NK-92 (cell line): ENCODE results near the gene BCR.

Experiments used
- DNase-seq: peaks from one replicate; lab custom pipeline; 2025; ENCODE audit not compliant: unreplicated experiment; lab: John Stamatoyannopoulos, UW

The BCR gene

DNA sequence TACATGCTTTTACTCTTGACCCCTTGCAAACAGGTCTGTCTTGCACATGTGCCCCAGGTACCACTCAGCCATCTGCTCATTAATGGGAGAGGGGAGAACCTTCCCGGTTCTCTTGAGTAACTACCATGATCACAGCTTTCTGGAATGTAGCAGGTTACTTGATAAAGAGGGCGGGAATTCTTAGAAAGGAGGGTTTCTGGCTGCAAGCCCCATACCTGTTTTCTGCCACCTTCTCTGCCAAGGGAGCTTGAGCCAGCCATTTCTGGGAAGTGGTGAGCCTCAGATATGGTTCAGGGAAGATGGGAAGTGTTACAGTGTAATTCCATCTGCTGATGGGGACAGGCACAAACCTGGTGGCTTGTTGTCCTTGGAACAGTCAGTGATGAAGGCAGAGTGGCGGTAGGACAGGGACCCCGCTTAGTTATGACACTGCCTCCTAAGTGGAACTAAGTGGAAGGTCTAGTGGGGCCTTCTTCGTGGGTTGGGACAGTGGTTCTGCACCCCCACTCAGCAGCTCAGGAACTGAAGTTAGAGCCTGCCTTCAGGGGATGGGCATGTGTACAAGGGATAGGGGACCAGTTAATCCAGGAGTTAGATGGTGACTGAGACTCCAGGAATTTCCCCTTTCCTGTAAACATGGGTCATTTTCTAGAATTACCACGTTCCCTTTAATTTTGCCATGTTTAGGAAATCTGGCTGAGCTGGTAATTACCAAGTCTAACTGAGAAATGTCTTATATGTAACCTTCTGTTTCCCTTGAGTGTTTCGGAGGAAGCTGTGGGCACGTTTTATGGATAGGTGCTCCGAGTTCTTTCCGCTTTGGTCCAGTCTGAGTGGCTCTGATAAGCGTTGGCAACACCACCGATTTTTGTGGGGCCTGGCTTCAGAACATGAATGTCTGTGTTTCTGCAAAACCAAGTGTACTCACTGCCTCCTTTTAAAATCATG lies 35.3 kb downstream of the BCR start:
- DNase-seq = no peak

GRCh38 chr22:23216461-23217170 lies 36.3 kb downstream of the BCR start:
- no peak for DNase-seq

DNA sequence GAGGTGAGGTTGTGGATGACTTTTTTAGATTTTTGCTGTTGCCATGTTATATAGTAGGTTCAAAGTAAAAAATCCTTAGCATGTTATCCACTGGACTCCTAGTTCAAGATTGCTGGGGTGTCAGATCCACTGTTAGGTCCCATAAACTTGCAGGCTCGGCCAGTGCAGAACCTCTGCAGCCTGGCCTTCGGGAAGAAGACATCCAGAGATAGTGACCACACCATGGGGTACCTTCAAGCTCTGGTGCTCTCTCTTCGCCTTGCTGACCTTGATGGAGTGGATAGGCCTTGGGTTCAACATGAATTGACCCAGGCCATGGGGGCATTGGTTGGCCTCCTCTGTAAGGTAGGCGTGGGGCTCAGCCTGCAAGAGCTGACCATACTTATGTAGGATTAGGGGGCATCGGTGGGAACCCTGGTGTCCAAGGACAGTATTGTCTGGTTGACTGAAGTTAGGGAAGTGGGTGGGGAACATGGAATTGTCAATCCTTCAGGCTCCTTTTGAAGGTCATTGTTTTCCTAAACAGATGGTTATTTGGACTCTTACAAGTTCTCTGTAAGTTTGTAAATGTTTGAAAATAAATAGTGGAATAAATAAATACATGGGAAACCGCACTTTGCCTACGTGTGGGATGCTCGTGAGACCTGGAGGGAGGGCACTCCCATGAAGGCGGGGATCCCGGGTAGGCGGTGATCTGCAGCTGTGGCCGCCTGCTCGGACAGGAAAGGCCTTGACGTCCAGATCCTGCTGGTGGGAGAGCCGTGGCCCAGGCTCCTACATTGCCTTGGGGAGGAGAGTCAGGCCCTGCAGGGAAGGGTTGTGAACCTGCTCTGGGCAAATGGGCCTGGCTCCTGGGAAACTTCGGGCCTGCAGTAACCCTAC lies 37.1 kb downstream of the BCR start:
- DNase-seq = no peak

DNA sequence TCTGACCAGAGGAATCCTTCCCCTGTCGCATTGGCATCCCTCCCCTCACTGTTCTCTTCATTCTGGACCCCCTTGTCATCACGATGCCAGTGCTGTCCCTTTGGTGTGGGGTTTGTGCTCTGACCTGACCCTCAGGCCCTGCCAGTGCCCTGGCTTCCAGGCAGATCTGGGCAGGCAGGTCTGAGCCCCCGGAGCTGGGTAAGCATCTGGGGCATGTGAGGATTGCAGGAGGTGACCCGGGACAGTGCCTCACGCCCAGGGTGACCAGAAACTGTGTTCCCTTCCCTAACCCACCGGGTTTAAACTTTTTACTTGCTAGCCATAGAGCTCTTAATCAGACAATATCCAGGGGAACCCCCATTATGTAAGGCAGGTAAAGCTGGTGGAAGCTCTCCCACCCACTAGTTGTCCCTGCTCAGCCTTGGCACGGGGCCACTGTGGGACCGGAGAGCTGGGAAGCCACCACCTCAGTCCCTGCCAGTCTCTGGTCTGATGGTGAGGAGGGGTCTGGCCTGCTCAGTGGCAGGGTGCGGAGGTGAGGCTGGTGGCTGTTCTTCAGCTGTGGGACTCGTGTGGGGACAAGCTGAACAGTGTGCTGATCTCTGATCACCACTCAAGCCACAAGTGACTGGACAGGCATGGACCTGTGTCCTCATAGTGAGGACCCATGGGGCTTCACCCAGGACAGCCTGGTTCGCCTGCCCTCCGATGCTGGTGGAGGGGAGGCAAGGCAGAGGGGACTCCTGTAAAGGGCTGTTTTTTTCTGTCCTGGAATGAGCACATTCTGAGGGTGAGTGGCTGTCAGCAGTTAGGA lies 38.0 kb downstream of the BCR start:
- no peak for DNase-seq

GRCh38 chr22:23218867-23219251 lies 38.5 kb downstream of the BCR start:
- no peak for DNase-seq

GRCh38 chr22:23219317-23219716 lies 39.0 kb downstream of the BCR start:
- DNase-seq = no peak

GRCh38 chr22:23219822-23220484 lies 39.6 kb downstream of the BCR start:
- no peak for DNase-seq

DNA sequence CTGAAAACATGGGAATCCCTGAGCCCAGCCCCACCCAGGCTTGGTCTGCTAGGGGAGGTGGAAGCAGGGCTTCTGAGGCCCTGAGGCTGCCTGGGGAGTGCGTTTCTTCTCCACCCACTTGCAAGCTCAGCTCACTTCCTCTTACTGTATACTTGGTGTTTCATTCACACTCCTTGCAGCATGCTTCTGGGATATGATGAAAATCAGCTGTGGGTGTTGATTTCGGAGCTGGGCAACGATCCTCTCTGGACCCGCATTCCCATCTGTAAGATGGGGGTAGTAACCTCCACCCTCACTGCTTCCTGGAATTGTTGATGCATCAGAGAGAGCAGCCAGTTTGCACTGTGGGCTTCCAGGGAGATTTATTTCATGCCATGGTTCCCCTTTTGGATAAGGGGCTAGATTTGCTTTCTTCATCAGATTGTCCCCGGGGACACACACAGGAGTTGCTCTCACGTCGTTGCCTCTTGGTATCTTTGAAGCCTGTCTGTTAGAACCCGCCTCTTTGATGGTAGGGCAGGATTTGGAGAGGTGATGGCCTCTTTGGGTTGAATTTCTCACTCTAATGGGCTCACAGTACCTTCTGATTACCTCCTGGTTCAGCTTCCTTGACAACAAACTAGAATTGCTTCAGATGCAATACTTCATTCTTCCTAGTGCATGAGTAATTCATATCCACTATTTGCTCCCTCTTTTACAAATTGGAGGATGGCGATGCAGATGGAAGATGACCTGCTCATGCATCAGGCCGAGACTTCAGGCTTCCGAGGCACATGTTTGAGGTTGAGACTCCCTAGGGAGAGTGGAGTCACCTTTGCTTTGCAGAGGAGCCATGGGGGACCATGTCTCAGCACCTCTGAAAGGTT lies 40.4 kb downstream of the BCR start:
- no peak for DNase-seq

DNA sequence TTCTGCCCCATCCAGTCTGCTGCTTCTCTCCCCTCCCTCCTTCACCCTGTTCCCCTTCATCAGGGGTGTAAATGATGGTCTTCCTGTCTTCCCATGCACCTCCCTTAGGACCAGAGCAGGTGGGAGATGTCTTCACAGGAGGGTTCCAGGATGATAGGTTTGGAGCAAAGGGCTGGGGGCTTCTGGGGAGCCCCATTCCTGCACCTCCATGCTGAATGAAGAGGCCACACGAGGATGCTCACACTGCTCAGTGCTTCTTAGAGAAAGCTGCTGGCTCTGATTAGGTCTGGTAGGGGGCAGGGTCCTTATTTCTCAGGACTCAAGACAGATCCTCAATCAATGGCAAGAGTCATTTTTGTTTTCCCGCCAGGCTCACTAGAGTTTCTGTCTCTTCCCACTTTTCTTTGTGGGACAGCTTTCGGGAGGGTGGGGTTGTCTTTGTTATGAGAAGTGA lies 41.1 kb downstream of the BCR start:
- DNase-seq = no peak

GRCh38 chr22:23222033-23222792 lies 41.9 kb downstream of the BCR start:
- no peak for DNase-seq

GRCh38 chr22:23222793-23223568 lies 42.7 kb downstream of the BCR start:
- DNase-seq = no peak

DNA sequence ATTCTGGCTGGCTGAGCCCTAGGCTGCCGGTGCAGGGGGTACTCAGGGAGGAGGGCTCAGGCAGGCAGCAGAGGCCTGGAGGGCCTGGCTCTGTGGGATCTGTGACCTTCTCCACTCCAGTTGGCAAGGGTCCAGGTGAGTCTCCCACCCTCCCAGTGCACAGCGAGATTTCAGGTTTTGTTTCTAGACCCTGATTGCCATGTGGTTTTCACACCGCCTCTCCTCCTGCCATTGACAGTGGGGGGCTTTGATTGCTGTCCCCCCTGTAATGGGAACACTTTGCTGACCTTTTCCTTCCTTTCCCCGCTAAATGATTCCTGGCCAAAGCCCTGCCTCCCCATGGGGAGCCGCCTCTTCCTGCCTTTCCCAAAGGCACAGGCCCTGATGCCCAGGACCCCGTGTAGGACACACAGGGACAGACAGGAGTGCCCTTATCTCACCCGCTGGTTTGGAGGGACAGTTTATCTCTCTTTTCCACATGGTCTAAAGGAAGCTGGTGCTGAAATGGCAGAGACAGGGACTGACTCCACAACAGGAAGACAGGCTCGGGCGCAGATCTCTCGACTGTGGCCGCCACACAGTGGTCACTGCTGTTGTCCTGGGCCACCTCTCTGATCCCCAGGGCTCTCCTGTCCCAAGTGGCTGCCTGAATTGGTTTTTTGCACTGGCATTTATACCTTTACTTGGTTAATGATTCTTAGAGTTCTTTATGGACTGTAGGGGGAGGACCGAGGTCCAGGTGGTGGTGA lies 43.4 kb downstream of the BCR start:
- DNase-seq = no peak

DNA sequence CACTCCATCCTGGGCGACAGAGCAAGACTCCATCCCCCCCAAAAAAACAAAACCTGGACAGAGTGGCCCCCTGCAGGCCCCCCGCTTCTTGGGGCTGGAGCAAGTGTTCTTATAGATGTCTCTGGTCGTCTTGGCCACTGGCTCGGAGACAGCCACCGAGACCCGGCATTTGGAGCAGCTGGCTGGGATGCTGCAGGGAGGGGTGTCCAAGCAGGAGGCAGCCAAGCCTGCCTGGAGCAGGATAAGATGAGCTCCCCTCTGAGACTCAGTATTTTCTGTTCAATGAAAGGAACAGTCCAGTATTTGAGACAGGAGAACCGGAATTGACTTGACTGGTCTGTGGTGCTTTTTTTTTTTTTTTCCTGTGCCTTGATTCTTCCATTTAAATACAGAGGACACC lies 44.5 kb downstream of the BCR start:
- no peak for DNase-seq

- DNase-seq = no peak
These were observed 45.0 kb downstream of the BCR start for GRCh38 chr22:23225337-23225723.

GRCh38 chr22:23225724-23226496 lies 45.6 kb downstream of the BCR start:
- DNase-seq = no peak

DNA sequence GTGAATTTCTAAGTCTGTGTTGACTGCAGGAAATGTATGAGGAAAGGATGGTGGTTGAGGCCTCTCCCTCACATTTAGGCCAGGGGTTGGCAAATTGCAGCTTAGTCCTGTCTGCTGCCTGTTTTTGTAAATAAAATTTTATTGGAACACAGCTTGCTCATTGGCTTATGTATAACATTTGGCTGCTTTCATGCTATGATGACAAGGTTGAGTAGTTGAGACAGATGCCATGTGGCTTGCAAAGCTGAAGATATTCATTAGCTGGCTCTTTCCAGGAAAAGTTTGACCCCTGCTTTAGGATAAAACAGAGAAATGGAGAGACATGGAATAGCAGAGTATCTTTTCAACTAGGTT lies 46.2 kb downstream of the BCR start:
- DNase-seq = no peak
